Stimulated activated CD8-positive, alpha-beta memory T cell treated with anti-CD3 and anti-CD28 coated beads, Interleukin-7, amount 100 ng/mL, for 4 hours (primary cell): ENCODE data around the gene FHIT.

Source experiments
- DNase-seq, 2 donors: peaks; one replicate each; pipeline ENCODE4 v3.0.0-alpha.2; 2020; ENCODE audit warnings: low read depth in 2 of 2

Gene FHIT

DNA sequence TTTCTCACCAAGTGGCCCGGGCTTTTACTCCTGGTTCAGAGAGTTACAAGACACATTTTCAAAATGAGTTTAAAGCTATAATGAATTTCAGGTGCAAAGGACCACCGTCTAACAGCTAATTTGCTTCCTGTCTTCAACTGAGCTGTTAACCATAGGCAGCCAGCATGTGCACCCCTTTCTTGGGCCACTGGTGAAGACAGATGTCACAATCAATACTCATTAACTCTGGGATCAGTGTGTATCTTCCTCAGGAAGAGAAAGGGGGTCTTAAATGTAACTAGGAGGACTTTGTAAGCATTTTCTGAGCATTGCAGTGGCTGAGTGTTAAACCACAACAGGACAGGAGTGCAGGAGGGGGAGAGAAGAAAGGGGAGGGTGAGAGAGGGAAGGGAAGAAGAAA lies 1450.8 kb downstream of the FHIT start:
- DNase-seq = no peak

DNA sequence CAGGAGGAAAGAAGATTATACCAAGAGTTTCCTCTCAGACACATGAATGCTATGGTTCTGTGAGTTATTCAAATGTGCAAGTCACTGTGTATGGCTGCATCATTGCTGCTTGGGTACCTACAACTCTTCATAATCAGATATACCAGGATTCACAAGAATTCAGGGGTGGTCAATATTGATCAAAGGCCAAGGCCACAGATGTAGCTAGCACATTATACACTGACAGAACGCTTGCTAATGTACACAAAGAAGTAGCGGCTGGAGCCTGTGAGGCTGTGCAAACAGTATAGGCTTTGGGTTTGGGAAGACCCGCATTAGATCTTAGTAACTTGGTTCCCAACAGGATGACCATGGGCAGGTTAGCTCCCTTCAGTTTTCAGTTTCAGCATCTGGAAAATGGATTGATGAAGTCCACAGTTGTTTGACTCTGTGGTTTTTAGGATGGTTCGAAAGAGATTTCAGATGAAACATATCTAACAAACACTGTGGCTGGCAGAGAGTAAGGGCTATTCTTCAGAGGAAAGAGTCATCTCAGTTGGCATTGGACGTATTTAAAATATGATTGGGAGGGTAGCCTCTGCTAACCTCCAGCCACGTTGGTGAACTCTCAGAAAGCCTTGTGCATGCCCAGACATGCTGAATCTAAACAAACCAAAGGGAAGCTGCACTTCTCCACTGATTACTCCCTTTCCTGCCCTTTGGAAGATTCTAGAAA lies 1452.7 kb downstream of the FHIT start:
- no peak for DNase-seq

DNA sequence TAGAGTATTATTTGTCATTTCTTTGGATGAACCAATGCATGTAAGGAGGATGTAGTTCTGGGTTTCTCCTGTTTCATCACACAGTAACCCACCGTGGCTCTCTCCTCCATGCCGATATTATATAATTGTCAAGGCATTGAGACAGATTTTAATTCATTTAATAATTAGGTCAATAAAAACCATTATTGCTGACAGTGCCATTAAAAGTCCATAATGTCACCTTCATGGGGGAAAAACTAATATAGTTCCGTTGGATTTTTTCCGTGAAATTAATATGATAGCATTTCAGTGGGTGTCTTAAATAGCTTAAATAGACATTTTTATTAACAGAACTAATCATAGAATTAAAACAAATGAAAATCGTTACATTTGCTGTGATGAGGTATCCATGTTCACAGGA lies 1453.7 kb downstream of the FHIT start:
- DNase-seq = no peak

DNA sequence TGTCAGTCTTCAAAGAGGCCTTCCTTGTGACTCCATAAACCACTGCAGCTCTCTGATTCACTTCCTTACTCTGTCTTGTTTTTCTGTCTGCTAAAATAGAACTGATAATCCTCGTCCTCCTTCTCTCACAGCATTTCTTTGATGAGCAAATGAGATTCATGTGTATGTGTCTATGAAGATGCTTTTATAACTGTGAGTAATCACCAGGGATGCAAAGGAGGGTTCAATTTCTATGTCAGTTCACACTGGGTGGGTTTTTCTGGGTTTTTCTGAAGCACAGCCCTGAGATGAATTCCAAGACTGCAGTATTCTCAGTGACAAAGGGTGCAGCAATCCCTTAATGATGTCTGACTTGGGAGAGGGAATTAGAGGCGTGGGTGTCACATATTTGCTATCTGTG lies 1454.8 kb downstream of the FHIT start:
- DNase-seq = no peak

DNA sequence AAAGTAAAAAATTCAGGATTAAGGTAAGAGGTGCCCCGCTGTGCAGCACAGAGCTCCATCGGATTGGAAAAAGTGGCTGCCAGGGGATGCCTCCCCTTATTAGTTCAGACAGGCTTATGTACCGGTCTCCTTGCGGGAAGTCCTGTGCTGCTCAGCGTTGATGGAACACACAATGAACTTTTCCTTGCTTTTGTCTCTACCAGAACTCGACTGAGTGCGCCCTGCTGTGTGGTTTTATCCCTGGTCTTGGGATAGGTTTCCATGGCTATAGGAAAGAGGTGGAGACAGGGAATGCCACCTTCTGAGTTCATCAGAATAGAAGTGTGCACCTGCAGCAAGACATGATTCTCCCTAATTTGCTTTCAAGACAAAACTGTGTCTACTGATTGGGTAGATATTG lies 1455.5 kb downstream of the FHIT start:
- DNase-seq = no peak

DNA sequence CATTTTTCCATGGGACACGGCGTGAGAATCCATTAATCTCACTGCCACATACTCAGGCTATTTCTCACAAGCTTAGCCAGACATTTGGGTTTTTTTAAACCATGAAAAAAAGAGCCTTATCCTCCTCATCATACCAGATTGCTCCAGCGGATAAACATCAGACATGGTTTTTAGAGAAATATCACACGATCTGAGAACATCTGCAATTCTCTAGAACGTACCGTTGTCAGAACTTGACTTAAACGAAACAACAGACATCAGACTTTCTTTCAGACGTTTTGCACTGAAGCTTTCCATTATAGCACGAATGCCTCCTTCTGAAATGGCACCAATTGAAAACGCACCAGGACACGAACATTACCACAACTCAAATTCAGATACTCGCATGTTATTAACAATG lies 1457.3 kb downstream of the FHIT start:
- DNase-seq = no peak

DNA sequence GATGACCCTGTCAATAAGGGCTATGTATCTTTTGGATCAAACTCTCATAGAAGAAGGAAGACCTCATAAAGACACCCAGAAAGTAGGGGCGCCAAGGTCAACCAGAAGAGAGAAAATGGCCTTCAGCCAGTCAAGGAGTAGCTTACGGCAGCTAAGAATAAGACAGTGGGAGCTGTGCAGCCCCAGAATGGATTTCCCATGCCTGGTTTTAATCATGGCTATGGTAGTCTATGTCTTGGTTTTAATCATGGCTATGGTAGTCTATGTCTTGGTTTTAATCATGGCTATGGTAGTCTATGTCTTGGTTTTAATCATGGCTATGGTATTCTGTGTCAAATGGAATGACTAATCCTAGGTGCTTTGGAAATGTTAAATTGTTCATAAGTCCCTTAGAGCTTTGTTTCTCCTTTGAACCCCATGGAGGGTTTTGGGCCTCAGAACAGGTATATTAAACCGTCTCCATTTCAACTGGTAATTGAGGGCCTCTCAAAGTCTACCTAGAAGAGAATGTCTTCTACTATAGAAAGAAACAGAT lies 1459.4 kb downstream of the FHIT start:
- DNase-seq = no peak

DNA sequence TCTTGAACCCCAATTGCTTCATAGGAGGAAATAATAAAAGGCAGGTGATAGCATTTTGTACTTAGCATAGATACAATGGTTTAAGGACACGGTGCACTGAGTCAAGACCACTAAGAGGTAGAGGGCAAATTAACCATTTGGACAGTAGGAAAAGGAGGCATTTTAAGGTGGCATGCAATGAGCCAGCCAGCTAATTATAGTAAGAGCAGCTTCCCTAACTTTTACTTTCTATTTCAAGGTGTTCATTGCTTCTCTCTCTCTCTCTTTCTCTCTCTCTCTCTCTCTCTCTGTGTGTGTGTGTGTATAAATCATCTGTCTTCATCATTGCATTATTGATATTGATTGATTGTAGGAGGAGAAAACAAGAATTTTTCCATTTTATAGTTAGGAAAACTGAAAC lies 1461.0 kb downstream of the FHIT start:
- no peak for DNase-seq

DNA sequence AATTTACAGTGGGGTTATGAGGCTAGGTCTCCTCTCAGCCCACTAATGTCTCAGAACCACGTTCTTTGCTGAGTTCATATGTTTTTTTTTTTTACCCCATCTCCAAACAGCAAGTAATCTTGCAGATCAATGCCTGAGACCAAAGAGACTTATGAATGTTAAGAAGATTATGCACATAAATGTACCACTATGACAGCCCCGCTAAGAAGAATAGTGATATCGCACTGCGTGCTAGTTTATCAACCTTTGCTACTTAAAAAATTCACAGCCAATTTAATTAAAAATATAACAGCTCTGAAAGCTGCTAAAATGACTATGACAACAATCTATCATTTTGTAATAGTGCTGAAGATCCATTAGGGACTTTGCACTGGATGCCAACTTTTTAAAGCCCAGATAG lies 1462.5 kb downstream of the FHIT start:
- DNase-seq = no peak

DNA sequence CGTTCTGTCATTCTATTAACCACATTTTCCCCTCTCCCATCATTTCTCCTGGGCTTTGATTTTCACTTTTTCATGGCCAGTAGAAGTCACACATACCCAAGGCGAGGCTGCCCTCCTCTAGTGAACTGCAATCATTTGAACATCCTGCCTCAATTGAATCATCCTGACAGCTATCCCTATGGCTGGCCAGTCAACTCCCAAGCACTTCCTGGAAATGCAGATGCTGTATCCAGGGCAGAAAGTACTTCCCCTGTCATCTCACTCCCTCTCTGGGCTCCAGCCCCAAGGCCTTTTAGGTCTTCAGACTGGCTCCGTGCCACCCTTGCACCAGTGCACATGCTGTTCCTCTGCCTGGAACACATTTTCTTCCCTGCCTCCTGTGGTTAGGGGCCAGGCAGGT lies 1463.1 kb downstream of the FHIT start:
- DNase-seq = no peak

DNA sequence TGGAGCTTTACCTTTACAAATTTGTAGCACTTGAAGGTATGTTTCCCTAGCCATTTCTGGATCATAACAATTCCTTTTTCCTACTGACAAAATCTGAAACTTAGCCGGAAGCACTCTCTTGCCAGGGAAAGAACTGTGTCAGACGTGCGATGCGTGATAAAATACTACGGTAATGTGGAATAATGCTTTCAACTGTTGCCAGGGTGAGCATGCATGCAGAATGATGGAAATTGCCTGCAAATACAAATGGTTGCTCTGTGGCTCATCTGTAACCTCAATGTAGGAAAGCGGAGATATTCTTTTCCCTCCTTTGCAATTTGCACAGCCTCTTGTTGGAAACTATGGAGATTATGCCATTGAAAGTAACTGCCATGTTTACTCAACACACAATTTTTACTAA lies 1464.9 kb downstream of the FHIT start:
- no peak for DNase-seq

DNA sequence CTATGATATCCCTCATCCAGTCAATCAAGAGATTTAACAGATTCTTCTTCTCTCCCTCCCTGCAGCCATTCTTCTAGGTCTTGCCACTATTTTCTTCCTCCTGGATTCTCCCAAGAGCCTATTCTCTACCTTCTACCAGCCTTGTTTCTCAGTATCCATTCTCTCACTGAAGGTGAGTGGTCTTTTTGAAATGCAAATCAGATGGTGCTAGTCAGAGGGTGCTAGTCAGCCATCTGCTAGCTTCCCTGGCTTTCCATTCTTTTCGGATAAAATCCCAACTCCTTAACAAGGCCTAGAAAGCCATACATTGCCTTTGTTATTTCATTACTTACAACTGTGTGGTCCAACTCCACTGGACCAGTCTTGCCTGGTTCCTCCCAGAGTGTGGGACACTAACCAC lies 1467.1 kb downstream of the FHIT start:
- no peak for DNase-seq

DNA sequence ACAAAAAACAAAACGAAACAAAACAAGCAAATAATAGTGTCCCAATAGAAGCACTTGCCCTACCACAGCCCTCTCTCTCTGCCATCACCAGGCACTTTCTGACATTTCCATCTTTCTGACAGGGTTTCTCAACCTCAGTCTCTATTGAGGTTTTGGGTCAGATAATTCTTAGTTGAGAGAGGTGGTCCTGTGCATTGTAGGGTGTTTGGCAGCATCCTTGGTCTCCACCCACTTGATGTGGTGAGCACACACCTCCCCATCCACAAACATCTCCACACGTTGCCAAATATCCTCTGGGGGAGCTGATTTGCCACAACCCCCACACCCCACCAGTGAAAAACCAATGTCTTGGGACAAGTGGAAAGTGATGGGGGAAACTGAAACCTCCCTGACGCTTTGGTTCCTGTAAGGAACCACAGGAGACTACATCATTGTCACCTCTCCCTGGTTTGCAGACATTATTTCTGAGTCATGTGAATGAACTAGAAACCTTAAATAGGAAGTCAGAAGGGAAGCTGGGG lies 1467.7 kb downstream of the FHIT start:
- DNase-seq = no peak

DNA sequence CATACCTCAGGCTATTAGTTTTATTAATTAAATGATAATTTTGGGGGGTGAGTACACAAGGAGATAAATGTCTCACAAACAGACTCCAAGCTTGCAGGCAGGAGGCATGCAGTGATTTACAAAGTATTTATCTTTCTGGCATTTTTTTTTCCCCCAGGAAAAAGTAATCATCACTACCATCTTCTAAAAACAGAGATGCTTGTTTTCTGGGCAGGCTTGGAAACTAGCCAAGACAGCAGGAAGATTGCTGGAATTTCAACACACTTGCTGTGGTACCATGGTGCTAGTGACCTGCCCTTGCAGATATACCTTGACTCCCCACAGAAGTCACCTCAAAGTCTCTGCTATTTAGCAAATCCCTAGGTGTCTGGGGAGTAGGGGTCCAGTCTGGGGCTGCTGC lies 1468.6 kb downstream of the FHIT start:
- no peak for DNase-seq

DNA sequence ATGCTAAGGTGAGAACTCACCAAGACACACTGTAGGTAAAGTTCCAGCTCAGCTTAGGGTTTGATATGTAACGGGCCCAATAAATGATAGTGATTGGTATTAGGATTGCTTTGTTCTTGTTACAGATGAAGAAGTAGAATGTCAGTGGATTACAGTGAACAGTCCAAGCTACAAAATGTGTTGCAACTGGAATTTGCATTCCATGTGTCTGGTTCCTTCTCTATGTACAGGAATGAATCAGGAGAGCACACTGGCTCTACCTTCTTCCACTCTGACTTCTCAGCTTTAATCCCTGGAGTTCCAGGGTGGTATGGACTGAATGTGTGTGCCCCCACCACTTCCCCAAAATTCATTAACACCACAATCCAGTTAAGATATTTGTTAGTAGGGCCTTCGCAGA lies 1471.0 kb downstream of the FHIT start:
- DNase-seq = no peak

DNA sequence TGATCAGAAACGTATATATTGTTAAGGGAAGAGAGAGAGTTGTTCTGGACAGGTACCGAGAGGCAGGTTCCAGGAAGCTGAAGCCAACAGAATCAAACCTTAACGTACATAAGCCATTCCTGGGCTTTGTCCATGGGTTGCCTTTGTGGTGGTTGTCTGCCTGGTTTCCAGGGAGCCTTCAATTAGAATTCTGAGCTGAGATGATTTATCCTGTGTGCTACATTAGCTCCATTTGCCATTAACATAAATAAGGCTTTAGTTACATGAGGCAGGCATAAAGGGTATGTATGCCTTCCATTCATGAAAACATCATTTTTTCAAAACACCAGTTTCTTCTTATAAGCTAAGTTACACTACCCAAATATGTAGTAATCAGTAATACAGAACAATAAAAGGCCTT lies 1472.0 kb downstream of the FHIT start:
- no peak for DNase-seq

DNA sequence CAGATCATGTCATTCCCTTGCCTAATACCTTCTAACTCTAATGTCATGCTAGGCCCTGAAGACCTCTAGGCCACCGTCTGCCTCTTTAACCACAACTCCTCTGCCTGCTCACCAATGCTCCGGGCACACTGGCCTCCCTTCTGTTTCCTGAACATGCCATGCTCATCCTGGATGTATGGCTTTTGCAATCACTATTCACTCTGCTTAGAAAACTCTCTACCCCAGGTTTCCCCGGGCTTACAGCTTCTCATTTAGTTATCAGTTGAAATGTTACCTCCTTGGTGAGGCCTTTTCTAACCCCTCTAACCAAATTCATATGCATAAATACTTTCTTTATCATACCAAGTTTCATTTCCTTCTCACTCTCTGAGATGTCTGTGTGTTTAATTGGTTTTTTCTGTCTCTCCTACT lies 1473.6 kb downstream of the FHIT start:
- DNase-seq = no peak

DNA sequence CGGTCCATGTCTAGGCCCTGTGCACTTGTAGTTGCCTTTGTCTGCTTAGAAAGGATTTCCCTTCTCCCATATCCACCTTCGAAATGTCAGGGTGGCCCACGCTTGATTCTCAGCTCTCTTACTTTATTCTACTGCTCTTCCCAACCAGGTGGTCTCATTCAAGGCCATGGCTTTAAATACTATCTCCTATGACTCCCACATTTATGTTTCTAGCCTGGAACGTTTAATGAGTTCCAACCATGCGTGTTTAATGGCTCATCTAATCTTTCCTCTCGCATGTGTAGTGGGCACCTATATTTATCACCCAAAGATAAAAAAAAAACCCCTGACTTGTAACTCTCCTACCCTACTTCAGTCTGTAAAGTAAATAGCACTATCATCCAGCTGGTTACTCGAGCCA lies 1474.2 kb downstream of the FHIT start:
- no peak for DNase-seq

DNA sequence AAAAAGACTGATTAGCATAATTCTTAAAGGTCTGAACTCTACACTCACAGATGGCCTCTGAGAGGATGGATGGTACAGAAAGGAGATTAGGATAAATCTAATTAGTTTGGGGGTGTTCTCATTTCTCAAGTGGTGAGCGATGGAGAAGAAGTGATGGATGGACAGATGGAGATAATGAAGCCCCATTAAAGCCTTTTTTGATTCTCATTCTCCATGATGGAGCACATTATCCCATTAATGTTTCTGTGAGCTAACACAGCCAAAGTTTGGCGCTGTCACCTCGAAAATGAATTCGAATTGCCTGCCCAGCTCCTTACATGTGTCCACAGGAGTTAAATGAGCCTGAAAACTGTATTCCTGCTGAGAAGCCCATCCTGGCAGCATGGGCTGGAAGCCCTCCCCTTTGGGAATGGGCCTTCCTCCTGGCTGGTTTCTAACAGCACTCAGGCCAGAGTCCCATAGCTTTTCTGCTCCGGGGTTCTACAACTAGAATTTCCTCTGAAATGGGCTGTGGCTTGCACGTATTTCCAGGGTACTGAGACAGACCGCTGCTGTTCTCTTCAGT lies 1475.4 kb downstream of the FHIT start:
- DNase-seq = no peak

DNA sequence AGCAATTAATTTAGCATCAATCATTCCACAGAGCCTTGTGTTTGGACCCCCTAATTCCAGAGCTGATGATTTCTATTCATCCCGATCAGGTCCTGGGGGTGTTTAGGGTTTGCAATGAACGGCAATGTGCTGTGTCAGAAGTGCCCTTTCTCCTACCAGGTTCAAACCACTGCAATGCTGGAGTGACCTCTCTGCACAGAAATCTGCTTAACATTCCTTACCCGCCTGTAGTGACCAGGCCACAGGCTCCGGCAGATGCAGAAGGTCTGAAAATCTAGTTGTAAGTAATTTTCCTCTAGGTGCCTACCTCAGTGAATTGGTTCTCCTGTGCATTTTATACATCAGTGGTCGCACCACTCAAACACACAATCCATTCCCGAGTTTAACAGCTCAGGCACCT lies 1476.1 kb downstream of the FHIT start:
- no peak for DNase-seq

DNA sequence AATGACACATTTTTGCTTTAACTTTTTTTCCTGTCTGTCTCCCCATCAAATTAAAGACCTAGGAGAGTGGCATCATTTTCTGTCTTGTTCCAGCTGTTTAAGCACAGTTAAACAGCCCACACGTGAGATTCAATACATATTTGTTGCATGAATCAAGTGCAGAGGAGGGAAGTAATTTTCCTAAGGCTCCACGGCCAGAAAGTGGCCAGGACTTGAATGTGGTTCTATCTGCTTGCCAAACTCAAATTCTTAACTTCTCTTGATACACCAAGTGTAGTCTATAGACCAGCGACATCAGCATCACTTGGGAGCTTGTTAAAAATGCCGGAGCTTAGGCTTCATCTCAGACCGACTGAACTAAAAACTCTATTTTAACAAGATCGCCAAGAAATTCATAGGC lies 1476.6 kb downstream of the FHIT start:
- no peak for DNase-seq

DNA sequence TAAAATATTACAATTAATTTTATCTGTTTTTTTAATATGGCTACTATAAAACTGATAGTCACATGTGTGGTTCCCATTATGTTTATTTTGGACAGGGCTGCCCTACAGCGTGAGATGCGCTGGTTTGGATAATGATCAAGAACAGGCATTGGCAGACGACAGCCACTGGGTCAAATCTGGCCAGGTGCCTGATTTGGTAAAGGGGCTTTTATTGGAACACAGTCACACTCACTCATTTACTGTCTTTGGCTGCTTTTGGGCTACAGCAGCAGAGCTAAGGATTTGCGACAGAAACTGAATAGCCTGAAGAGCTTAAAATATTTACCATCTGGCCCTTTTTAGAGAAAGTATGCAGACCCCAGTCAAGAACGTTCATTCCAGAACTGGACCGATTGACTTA lies 1477.3 kb downstream of the FHIT start:
- no peak for DNase-seq
